Activated T-cell treated with anti-CD3 and anti-CD28 coated beads, Interleukin-2, amount 50 U/mL, for 72 hours (primary cell): ENCODE measurements around the gene GEMIN7. TPM values are rescaled to one million over a fixed set of nuclear protein-coding genes. Genes with fewer than 3 reads are reported as not detected.
"Not testable (repeated sequence)": the region's sequence is repeated elsewhere in the genome, so short reads cannot be mapped to it uniquely, and the experiment has no call there.

Experiments
- ATAC-seq, 2 donors: fragments of 150-1000 bp; cut with Tn5 transposase; replicated peaks in 1 of 2; 2 replicates each; pipeline ENCODE4 v1.10.0; 2021; ENCODE audit warnings: moderate library complexity in 2 of 2, mild to moderate bottlenecking in 1 of 2
- DNase-seq, 2 donors: peaks; one replicate each; pipeline ENCODE4 v3.0.0; 2021 to 2022; ENCODE audit warnings: mixed read lengths in 1 of 2
- H3K27ac Mint-ChIP-seq: one replicate; pipeline ENCODE4 v1.8.0; 2022; ENCODE audit warnings: mild to moderate bottlenecking, moderate library complexity, mixed read lengths
- H3K27me3 Mint-ChIP-seq: one replicate; pipeline ENCODE4 v1.8.0; 2022; ENCODE audit warnings: low read depth, mixed read lengths
- H3K36me3 Mint-ChIP-seq, 2 donors: one replicate each; pipeline ENCODE4 v1.8.0; 2022; ENCODE audit warnings: mixed read lengths in 2 of 2, mild to moderate bottlenecking in 1 of 2; ENCODE audit not compliant: insufficient read depth in 2 of 2
- H3K4me1 Mint-ChIP-seq: one replicate; pipeline ENCODE4 v1.8.0; 2022; ENCODE audit warnings: low read depth, mixed read lengths
- H3K4me3 Mint-ChIP-seq, 2 donors: one replicate each; pipeline ENCODE4 v1.8.0; 2022; ENCODE audit warnings: mild to moderate bottlenecking in 2 of 2, mixed read lengths in 2 of 2, moderate library complexity in 2 of 2
- H3K9me3 Mint-ChIP-seq, 2 donors: one replicate each; pipeline ENCODE4 v1.8.0; 2022; ENCODE audit warnings: mixed read lengths in 2 of 2
- total RNA-seq, 2 donors: library from RNA; stranded (reverse); gene quantifications; one replicate each; pipeline ENCODE4 v1.2.3, GENCODE V29; 2022

Gene GEMIN7
- total RNA-seq, 2 donors from 2014 or later, result 26.4 to 28.1 TPM

GRCh38 chr19:45098521-45099466 lies 19.7 kb downstream of the GEMIN7 start:
- H3K4me1 Mint-ChIP-seq, result peaks cover 62% of the 10 kb centered on the region
- DNase-seq (no peak), ATAC-seq (no peak)
- H3K9me3 Mint-ChIP-seq, result no peaks in the 10 kb centered on the region
- peak overlapping the region; percentile 76 for H3K27ac Mint-ChIP-seq
- H3K36me3 Mint-ChIP-seq, result no peaks in the 10 kb centered on the region
- no peaks in the 10 kb centered on the region for H3K27me3 Mint-ChIP-seq
- H3K4me3 Mint-ChIP-seq, result no peak overlapping the region

GRCh38 chr19:45099467-45100191 lies 20.6 kb downstream of the GEMIN7 start:
- no peaks in the 10 kb centered on the region for H3K27me3 Mint-ChIP-seq
- H3K4me1 Mint-ChIP-seq, result peaks cover 62% of the 10 kb centered on the region
- no peaks in the 10 kb centered on the region for H3K36me3 Mint-ChIP-seq

GRCh38 chr19:45100201-45100600 lies 21.1 kb downstream of the GEMIN7 start:
- H3K36me3 Mint-ChIP-seq, result no peaks in the 10 kb centered on the region
- H3K4me3 Mint-ChIP-seq, result no peak overlapping the region
- ATAC-seq (no peak), DNase-seq (no peak)
- no peak overlapping the region for H3K27ac Mint-ChIP-seq
- H3K9me3 Mint-ChIP-seq, result no peaks in the 10 kb centered on the region
- H3K4me1 Mint-ChIP-seq, result peaks cover 63% of the 10 kb centered on the region
- H3K27me3 Mint-ChIP-seq, result no peaks in the 10 kb centered on the region

More at GRCh38 chr19:45099467-45100191, 20.6 kb downstream of the GEMIN7 start:
- DNase-seq, result no peak
- no peak overlapping the region for H3K27ac Mint-ChIP-seq
- ATAC-seq, result no peak
- H3K4me3 Mint-ChIP-seq, result no peak overlapping the region
- no peaks in the 10 kb centered on the region for H3K9me3 Mint-ChIP-seq

- Mint-ChIP-seq H3K27ac (no peak overlapping the region), H3K4me1 (peaks cover 65% of the 10 kb centered on the region), H3K9me3 (no peaks in the 10 kb centered on the region), H3K27me3 (no peaks in the 10 kb centered on the region), H3K4me3 (no peak overlapping the region), H3K36me3 (no peaks in the 10 kb centered on the region)
- ATAC-seq, result no peak
- DNase-seq, result no peak
Observed at GRCh38 chr19:45100846-45101252, 21.8 kb downstream of the GEMIN7 start.

- Mint-ChIP-seq H3K4me1 (peaks cover 56% of the 10 kb centered on the region), H3K27ac (no peak overlapping the region), H3K9me3 (no peaks in the 10 kb centered on the region), H3K4me3 (no peak overlapping the region), H3K36me3 (no peaks in the 10 kb centered on the region), H3K27me3 (no peaks in the 10 kb centered on the region)
- DNase-seq (no peak), ATAC-seq (no peak)
Observed at GRCh38 chr19:45101806-45102205, 22.7 kb downstream of the GEMIN7 start.

- H3K4me1 Mint-ChIP-seq, result peaks cover 50% of the 10 kb centered on the region
- no peak overlapping the region for H3K4me3 Mint-ChIP-seq
- DNase-seq (no peak), ATAC-seq (no peak)
- no peak overlapping the region for H3K27ac Mint-ChIP-seq
- H3K36me3 Mint-ChIP-seq, result no peaks in the 10 kb centered on the region
- H3K9me3 Mint-ChIP-seq, result no peaks in the 10 kb centered on the region
- H3K27me3 Mint-ChIP-seq, result no peaks in the 10 kb centered on the region
Observed at GRCh38 chr19:45102481-45102880, 23.4 kb downstream of the GEMIN7 start.

GRCh38 chr19:45103156-45103507 lies 24.1 kb downstream of the GEMIN7 start:
- Mint-ChIP-seq H3K4me3 (peak overlapping the region; percentile 45 to 50), H3K27ac (peak overlapping the region; percentile 43), H3K27me3 (no peaks in the 10 kb centered on the region), H3K9me3 (no peaks in the 10 kb centered on the region), H3K4me1 (peaks cover 43% of the 10 kb centered on the region), H3K36me3 (no peaks in the 10 kb centered on the region)
- DNase-seq (peak in 1 of 2 donors; percentile 33), ATAC-seq (peak; percentile 59 to 78)

- Mint-ChIP-seq H3K9me3 (no peaks in the 10 kb centered on the region), H3K27ac (no peak overlapping the region), H3K27me3 (no peaks in the 10 kb centered on the region), H3K4me1 (peaks cover 43% of the 10 kb centered on the region), H3K4me3 (peak overlapping the region in 1 of 2 donors; percentile 56), H3K36me3 (no peaks in the 10 kb centered on the region)
- DNase-seq, result no peak
- ATAC-seq, result peak; percentile 6 to 9
Observed at GRCh38 chr19:45103508-45104319, 24.7 kb downstream of the GEMIN7 start.

- Mint-ChIP-seq H3K4me1 (peaks cover 46% of the 10 kb centered on the region), H3K27me3 (no peaks in the 10 kb centered on the region), H3K36me3 (no peaks in the 10 kb centered on the region), H3K9me3 (no peaks in the 10 kb centered on the region), H3K4me3 (peak overlapping the region; percentile 41 to 67), H3K27ac (peak overlapping the region; percentile 72)
- peak; percentile 19 to 30 for ATAC-seq
- DNase-seq, result no peak
Observed at GRCh38 chr19:45104658-45105349, 25.7 kb downstream of the GEMIN7 start.

- not testable (repeated sequence) for H3K9me3 Mint-ChIP-seq, H3K27ac Mint-ChIP-seq, H3K36me3 Mint-ChIP-seq, ATAC-seq, H3K27me3 Mint-ChIP-seq, H3K4me3 Mint-ChIP-seq, DNase-seq
- peaks cover 50% of the 10 kb centered on the region for H3K4me1 Mint-ChIP-seq
Observed at GRCh38 chr19:45106363-45106762, 27.3 kb downstream of the GEMIN7 start.

GRCh38 chr19:45107621-45108150 lies 28.6 kb downstream of the GEMIN7 start:
- DNase-seq (no peak), ATAC-seq (no peak)
- H3K4me3 Mint-ChIP-seq, result no peak overlapping the region
- H3K9me3 Mint-ChIP-seq, result no peaks in the 10 kb centered on the region
- peaks cover 45% of the 10 kb centered on the region for H3K4me1 Mint-ChIP-seq
- H3K27ac Mint-ChIP-seq, result no peak overlapping the region
- no peaks in the 10 kb centered on the region for H3K27me3 Mint-ChIP-seq
- H3K36me3 Mint-ChIP-seq, result no peaks in the 10 kb centered on the region

- H3K36me3 Mint-ChIP-seq, result no peaks in the 10 kb centered on the region
- DNase-seq (no peak), ATAC-seq (peak; percentile 71 to 79)
Observed at GRCh38 chr19:45110851-45111266, 31.8 kb downstream of the GEMIN7 start.

More at GRCh38 chr19:45110851-45111266, 31.8 kb downstream of the GEMIN7 start:
- H3K27ac Mint-ChIP-seq, result no peak overlapping the region
- H3K4me1 Mint-ChIP-seq, result peaks cover 27% of the 10 kb centered on the region
- no peaks in the 10 kb centered on the region for H3K27me3 Mint-ChIP-seq
- no peaks in the 10 kb centered on the region for H3K9me3 Mint-ChIP-seq
- no peak overlapping the region for H3K4me3 Mint-ChIP-seq
